Suppressor macrophage treated with lipopolysaccharide for 1 hour (primary cell): Measurements from ENCODE around the gene RRAS2.
A peak's percentile ranks its signal among the peaks of the same experiment; 100 is the strongest.
"Not testable (repeated sequence)": the region's sequence is repeated elsewhere in the genome, so short reads cannot be mapped to it uniquely, and the experiment has no call there.

Source experiments
- DNase-seq, 3 donors: peaks; one replicate each; pipeline ENCODE4 v3.0.0-alpha.2; 2020 to 2022

Gene RRAS2

DNA sequence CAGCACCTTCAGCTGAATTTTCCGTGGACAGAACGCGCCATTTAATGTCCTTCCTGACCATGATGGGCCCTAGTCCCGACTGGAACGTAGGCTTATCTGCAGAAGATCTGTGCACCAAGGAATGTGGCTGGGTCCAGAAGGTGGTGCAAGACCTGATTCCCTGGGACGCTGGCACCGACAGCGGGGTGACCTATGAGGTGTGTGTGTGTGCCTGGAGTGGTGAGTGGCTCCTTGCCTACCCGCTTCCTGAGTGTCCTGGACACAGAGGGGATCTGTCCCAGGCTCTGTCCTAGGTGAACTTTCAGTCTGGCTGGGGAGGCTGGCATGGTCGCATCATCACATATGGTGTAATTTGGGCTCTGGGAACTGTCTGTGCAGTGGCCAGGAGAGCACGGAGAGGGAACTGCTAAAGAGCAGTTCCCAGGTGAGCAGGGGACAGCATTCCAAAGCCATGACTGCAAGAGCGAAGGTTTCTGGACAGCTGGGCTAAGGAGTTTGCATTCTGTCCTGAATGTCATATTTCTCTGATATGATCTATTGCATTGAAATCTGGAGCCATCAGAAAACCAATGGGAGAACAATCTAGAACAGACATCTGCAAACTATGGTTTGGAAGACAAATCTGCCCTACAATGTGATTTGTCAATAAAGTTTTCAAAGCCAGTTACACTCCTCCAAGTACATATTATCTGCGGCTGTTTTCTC lies 104.3 kb downstream of the RRAS2 start:
- no peak for DNase-seq

DNA sequence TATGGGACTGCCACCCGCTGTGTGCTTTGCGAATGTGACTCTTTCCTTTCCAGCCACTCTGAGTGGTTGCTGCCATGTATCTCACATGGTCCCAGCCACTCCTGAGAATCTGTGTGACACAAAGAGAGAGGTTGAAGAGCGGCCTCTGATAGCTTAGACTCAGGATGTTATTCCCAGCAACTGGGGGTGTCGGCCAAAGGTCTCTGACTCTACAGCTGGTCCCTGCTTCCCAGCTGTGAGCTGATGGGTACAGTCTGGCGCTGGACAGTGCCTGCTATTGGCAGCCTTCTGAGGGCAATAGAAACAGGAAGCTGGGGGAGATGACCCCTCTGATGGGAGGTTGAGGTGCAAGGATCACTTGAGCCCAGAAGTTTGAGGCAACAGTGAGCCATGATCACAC lies 105.1 kb downstream of the RRAS2 start:
- DNase-seq: no peak

DNA sequence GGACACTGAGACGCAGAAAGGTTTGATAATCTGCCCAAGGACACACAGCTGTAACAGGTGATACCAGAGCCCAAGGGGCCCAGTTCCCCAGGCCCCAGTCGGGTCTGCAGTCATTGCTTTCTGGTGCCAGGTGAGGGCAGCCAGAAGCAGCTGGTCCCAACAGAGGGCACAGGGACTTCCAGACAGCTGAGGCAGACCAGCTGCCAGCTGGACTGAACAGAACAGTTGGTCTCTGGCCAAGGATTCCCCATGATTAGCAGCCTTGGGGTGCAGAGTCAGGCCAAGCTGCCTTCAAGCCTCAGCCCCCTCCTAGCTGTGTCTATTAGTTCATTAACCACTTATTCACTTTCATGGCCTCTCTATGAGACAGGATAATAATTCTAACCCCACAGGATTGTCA lies 105.6 kb downstream of the RRAS2 start:
- DNase-seq: no peak

DNA sequence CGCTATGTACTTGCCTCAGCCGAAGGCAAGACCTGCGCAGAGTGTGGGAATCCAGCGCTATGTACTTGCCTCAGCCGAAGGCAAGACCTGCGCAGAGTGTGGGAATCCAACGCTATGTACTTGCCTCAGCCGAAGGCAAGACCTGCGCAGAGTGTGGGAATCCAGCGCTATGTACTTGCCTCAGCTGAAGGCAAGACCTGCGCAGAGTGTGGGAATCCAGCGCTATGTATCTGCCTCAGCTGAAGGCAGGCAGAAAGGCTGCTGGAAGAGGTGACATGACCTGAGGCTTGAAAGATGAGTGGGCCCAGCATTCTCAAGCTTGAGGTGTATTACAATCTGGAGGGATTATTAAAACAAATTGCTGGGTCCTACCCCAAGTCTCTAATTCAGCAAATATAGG lies 106.5 kb downstream of the RRAS2 start:
- DNase-seq: not testable (repeated sequence)

DNA sequence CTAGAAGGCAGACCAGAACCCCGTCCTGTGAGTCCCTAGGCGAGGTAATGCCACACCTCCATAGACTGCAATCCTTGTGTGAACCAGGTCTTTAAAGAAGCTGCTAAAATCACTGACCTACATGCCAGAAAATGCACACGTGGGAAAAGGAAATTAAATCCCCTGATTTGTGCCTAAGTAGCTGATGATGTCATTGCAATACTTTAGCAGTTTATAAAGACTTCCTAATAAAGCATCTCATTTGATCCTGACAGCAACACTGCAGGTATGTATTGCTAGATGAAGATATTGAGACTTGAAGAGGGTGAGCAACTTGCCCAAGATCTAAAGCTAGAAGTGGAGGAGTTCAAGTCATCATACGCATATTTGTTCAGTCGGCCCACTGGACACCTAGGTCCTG lies 107.2 kb downstream of the RRAS2 start:
- DNase-seq: no peak

DNA sequence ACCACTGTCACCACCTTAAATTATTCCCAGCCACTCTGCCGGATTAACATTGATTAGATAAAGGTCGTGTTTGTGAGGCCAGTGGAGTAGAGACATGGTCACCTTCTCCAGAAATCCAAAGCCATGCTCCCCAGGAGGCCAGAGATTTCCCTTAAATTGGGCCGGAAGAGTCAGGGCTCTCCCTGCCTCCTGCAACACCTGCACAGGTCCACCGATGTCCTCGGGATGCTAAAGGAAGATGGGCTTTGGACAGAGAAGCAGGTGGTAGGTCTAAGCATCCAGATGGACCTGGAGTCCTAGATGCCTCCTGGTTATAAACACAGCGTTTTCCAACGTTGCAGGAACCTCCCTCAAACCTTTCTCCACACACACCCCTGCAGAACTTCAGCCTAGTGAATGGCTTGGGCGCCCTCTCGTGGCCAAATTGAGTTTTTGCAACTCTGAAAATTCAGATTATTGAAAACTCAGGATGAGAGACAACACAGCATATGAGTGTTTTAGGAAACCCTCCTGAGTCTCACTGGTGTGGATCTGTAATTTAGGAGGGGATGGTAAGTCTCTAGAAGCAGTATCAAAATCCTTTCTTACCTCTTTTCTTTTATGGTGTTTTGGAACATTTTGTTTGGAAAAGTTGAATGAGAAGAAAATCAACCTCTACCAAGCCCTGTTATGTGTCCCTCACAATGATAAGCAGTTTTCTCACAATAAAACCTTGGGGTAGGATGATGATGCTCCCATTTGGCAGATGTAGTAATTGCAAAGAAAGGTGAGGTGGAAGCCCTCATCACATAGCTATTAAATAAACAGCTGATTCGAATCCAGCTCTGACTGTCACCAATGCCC lies 109.6 kb downstream of the RRAS2 start:
- DNase-seq: peak; percentile 69 to 80 (median 78)

DNA sequence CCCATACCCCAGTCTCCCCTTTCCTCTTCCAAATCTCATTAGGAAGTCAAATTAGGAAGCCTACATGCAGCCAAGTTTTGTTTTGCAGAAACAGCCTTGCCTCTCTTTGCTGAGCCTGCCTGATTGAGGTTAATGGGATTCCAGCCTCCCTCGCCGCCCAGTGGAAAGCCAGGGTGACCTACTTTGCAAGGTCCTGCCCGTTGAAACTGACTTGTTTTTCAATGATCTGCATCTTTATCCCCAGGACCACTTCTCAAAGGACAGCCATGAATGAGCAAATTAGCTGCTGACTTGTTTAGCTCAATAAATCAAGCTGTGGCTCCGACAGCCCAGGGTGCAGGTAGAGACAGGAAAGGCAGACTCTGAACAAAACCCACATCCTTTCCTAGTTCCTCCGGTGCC lies 110.4 kb downstream of the RRAS2 start:
- no peak for DNase-seq

DNA sequence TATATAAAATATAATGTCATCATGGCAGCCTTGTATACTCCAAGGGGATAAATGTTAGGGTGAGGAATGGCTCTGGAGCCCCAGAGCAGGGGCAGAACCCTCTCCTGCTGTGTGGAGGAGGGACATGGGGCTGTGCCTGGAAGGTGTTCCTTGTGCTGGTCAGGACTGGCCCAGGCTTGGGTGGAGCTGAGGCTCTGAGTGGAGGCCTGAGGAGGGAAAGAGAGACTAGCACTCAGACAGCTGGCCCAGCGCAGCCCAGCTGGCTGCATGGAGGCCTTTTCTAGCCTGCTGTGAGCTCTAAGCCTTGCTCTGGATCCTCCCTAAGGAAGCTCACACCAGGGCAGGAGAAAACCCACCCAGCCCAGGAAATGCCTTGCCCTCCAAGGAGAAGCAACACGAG lies 113.5 kb downstream of the RRAS2 start:
- DNase-seq: no peak

DNA sequence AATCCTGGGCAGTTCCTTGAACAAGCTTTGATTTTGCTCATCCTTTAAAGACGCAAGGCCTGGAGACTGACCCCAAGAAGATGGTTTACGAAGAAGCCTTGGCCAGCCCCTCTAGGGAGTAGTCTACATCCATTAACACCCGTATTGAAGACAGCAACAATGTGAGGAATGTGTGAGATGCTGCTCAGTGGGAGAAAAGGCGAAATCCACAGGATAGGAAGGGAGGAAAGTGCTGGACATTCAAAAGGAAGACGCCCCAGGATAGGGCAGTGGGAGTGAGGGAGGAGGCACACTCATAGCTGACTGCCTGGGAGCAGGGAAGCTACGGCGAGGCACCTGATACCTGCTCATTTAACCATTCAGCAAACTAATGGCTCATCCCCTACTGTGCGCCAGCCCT lies 114.1 kb downstream of the RRAS2 start:
- no peak for DNase-seq

DNA sequence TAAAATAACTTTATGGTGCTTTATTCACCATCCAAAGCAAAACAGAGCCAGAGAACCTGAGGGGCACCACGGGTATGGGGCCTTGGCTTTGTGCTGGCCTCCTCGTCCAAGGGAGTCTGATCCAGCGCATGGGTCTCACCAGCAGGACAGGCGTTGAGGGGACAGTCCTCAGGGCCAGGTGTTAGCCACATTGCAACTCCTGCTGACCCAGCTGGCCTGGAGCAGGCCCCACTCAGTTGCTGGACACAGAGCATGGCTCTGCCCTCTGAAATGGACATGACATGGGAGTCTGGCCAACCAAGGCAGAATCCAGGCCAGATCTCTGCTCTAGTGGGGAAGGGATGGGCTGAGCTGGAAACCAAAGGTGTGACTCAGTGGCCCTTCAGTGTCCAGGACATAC lies 116.2 kb downstream of the RRAS2 start:
- DNase-seq: no peak

DNA sequence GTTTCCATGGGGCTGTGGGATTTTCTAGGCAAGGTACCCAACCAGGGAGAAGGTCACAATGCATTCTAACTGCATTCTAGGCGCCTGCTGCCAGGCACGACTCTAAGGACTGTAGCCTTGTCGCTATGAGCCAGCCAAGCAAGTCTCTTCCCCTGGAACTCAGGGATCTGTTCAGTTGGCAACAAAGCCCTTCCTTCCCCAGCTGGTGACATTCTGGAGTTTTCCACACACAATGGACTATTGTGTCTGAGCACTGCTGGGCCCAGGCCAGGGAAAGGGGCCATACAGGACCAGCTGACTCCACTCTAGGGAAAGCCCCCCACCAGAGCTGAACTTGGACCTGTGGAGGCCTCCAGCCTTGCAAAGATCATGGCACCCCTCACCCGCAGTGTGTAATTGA lies 116.8 kb downstream of the RRAS2 start:
- DNase-seq: no peak

DNA sequence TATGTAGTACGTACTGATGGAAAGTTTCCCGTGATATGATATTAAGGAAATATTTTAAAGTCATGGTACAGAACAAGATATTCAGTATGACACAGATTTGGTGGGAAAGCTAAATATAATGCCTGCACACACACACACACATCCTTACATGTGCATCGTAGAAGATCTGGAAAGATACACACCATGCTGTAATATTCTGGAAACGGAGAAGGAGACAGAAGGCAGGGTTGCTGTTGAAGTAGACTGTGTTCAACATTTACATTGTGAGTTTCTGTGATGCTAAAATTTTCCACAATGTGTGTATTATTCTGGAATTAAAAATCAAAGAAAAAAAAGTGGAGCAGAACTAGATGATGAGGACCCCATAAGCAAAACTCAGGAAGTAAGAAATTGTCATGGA lies 118.0 kb downstream of the RRAS2 start:
- no peak for DNase-seq

DNA sequence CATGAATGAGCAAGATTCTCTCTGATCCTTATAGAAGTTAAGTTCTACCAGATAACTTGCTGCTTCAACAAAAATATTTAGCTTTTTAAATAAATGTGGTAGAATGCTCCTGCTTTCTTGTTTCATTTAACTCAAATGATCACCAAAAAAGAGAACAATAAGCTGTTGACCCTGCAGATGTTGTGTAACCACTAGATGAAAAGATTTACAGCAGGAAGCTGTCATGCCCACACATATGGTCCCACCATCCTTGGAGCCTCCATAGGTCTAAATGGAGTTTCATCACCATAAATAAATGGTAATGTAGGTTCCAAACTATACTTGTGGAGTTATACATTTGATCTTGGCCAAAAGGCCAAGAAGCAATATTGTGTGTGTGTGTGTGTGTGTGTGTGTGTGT lies 118.8 kb downstream of the RRAS2 start:
- DNase-seq: peak; percentile 40 to 48 (median 42)

DNA sequence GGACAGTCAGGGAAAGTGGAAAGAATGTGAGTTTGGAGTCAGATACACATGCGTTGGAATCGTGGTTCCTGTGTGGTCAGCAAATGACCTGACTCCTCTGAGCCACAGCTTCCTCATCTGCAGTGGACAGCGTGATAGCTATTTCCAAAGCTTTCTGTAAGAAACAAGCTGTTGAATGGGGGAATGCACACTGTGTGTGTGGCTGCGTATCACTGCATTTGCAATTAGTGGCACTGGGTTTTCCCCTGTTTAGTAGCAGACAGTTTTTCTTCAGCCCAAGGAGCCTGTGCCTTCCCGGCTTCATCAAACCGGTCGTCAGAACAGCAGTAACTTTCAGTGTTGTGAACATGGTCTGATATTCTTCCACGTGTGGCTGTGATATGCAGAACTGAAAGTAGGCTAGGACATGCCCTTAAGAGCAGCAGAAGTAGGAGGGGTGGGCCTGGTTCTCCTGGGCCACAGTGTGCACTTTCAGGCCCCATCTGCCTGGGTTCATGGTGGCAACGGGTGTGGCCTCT lies 121.5 kb downstream of the RRAS2 start:
- peak; percentile 73 to 80 (median 80) for DNase-seq

DNA sequence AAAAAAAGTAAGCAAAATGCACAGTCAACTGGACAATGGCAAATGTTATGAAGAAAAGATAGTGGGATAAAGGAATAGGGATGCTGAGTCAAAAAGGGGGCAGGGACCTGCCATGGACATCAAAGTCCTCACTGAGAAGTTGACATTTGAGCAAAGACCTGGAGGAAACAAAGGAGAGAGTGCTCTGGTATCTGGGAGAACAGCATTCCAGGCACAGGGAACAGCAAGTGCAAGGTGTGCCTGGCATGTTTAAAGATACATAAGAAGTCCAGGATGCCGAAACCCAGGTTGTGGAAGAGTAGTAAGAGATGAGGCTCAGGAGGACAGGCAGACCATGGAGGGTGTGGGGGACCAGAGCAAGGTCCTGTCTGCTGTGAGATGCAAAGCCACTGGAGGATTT lies 123.3 kb downstream of the RRAS2 start:
- no peak for DNase-seq

DNA sequence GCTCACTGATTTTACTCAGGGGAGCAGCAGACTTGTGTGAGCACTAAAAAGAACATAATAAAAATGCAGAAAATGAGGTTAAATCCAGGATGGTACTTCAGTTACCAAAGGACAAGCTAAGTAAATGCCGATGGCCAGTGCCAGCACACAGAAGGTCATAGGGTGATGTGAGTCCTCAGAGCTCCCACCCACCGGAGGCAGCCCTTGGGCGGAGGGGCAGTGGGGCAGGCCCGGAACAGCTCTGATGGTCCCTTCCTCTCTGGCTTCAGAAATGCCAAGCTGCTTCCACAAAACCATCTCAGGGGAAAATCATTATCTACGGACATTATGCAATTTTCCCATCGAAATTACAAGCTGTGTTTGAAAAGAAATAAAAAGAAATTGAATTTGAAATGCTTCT lies 124.5 kb downstream of the RRAS2 start:
- no peak for DNase-seq

DNA sequence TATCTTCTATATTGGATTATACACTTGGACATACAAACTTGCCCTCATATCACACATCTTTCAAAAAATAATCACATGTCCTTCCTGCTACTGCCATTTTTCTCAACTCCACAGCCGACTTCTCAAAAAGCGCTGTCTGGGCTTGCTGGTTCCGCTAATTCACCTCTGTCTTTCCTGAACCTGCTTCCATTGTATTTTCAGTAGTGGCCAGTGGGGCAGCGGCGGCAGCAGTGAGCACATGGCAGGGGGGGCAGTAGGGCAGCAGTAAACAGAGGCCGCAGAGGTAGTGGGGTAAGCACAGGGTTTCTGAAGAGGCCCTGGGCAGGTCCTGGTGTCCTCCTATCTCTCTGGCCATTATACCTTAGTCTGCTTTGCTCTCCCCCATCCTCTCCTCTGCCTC lies 126.3 kb downstream of the RRAS2 start:
- DNase-seq: no peak

DNA sequence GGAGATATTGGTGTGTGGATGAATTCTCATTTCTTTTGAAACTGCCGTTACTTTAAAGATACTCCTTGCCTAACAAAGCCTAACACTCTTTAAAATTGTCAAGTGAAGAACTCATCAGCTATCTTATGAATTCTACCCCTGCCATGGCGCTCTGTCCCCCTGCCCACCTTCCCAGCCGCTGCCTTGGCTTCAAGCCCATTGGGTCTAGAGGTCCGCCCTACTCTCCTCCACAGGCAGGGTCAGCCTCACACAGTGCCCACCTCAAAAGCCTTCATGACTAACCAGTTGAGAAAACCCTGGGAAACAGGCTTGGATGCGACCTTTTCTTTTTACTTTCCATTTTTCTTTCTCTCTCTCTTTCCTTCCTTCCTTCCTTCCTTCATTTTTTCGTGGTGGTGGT lies 128.6 kb downstream of the RRAS2 start:
- no peak for DNase-seq

DNA sequence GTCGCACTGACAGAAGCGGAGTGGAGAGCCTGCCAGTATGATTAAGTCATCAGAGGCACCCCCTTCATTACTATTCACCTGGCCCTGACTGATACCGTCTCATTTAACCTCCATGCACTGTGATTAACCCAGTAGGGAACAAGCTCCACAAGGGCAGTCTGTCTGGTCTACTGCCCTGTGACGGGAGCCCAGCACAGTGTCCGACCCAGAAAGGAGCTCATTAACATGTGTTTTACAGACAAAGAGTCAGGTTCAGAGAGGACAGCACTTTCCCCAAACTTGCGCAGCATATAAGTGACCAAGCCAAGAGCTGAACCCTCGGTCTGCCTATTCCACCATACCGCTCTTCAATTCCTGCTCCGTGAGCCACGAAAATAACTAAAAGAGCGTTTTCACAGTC lies 129.5 kb downstream of the RRAS2 start:
- DNase-seq: no peak

DNA sequence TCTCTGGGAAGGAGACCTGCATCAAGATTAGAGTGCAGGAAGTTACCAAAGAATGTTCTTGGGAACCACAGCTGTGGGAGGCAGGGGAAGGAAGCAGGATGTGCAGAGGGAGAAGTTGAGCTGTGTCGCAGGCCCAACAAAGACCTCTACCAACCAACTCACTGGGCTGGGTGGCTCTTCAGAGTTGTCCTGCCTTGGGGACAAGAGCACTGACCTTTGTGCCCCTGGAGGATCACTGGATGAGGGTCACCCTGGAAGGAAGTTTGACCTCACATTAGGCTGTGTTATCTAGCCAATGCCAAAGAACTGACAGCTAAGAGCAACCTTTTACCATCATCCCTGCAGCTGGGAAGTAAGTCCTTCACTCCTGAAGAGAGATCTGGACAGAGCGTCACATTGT lies 130.6 kb downstream of the RRAS2 start:
- no peak for DNase-seq
